ENCODE results near the gene ACSBG1. TPM values are rescaled to one million over a fixed set of nuclear protein-coding genes. Genes with fewer than 3 reads are reported as not detected.

ACSBG1 gene, protein sequence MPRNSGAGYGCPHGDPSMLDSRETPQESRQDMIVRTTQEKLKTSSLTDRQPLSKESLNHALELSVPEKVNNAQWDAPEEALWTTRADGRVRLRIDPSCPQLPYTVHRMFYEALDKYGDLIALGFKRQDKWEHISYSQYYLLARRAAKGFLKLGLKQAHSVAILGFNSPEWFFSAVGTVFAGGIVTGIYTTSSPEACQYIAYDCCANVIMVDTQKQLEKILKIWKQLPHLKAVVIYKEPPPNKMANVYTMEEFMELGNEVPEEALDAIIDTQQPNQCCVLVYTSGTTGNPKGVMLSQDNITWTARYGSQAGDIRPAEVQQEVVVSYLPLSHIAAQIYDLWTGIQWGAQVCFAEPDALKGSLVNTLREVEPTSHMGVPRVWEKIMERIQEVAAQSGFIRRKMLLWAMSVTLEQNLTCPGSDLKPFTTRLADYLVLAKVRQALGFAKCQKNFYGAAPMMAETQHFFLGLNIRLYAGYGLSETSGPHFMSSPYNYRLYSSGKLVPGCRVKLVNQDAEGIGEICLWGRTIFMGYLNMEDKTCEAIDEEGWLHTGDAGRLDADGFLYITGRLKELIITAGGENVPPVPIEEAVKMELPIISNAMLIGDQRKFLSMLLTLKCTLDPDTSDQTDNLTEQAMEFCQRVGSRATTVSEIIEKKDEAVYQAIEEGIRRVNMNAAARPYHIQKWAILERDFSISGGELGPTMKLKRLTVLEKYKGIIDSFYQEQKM
- 0.32 TPM for polyA plus RNA-seq (2012; ENCODE audit: missing spikeins)

DNA sequence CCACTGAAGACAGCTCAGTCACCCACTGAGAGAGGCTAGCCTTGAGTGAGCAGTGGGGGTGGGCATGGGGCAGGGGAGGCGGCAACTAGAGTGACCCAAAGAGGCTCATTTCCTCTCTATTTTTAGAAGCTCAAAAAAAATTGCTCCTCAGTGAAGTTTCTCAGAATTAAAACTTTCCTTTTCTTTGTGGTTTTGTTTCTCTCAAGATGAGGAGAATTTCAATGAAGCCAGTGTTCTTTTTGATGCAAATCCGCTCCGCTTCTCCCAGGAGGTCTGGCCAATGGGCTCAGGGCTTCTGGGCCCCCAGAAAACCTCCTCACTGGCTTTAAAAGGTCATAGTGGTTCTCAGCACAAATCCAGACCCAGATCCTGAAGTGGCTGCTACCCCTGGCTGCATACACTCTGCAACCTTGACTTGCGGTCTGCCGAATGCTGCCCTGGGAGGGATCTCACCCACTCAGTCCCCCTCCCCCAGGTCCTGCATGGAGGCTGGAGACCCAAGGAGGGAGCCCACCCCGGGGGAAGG is at the start of gene ACSBG1:
TSS of gene ACSBG1 (minus strand) at position 51 of the 526 bp plus-strand sequence. CDS start 64 bp downstream, outside the sequence.
- DNase-seq (ENCODE audit: insufficient read length), result no peak
- FAIRE-seq, result no peak
- TF ChIP-seq TAF1 (IDR thresholded peaks at IDR 0.05; ENCODE audit: borderline replicate concordance, low read depth, low read length), result no peak
- TF ChIP-seq POLR2AphosphoS5 (IDR thresholded peaks at IDR 0.05; ENCODE audit: low read depth, low read length), result no peak
- TF ChIP-seq POLR2A (IDR thresholded peaks at IDR 0.05; ENCODE audit: low read depth, low read length), result no peak

DNA sequence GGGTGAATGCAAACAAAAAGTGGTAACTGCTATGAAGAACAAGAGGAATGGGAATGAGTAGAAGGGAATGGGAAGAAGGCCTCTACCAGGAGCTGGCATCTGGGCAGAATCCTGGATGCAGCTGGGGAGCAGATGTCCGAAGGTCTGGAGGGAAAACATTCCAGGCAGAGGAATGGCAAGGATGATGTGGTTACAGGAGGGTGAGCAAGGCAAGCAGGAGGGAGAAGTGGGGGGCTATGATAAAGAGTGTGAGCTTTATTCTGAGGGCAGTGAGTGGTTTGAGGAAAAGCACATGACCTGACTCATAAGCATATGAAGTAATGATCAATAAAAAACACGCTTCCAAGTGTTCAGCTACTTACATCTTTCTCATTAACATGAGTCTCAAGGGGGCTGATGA is 48.0 kb upstream of the ACSBG1 start:
- no peak for DNase-seq (ENCODE audit: insufficient read length)
- no peak for FAIRE-seq
- TF ChIP-seq TAF1 (IDR thresholded peaks at IDR 0.05; ENCODE audit: borderline replicate concordance, low read depth, low read length) (no peak), POLR2AphosphoS5 (IDR thresholded peaks at IDR 0.05; ENCODE audit: low read depth, low read length) (no peak)

GRCh38 chr15:78280319-78281072 is 46.1 kb upstream of the ACSBG1 start:
- DNase-seq (ENCODE audit: insufficient read length) (no peak), FAIRE-seq (no peak)
- no peak for TF ChIP-seq POLR2A (IDR thresholded peaks at IDR 0.05; ENCODE audit: low read depth, low read length)
- no peak for TF ChIP-seq TAF1 (IDR thresholded peaks at IDR 0.05; ENCODE audit: borderline replicate concordance, low read depth, low read length)
- no peak for TF ChIP-seq POLR2AphosphoS5 (IDR thresholded peaks at IDR 0.05; ENCODE audit: low read depth, low read length)

GRCh38 chr15:78276064-78276943 is 41.9 kb upstream of the ACSBG1 start:
- no peak for TF ChIP-seq POLR2A (IDR thresholded peaks at IDR 0.05; ENCODE audit: low read depth, low read length)
- no peak for FAIRE-seq
- no peak for DNase-seq (ENCODE audit: insufficient read length)

DNA sequence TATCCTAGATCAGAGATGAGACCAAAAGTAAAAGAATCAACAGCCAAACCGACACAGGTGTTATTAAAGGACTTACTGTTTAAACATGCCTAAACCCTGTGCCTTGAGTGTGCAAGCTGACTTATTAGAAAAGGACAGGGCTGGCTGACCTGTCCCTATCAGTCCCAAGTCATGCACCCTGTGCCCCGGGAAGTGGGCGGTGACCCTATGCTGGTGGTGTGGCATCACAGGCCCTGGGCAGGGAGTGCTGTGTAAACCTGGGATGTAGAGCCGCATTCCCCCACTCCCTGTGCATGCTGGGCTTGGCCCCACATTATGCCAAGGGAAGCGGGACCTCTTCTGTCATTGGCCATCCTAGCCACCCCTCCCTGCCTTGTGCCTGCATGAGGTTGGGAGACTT is 40.6 kb upstream of the ACSBG1 start:
- DNase-seq (ENCODE audit: insufficient read length), result no peak
- no peak for FAIRE-seq
- TF ChIP-seq TAF1 (IDR thresholded peaks at IDR 0.05; ENCODE audit: borderline replicate concordance, low read depth, low read length), result no peak
- no peak for TF ChIP-seq POLR2AphosphoS5 (IDR thresholded peaks at IDR 0.05; ENCODE audit: low read depth, low read length)
- TF ChIP-seq POLR2A (IDR thresholded peaks at IDR 0.05; ENCODE audit: low read depth, low read length), result no peak

GRCh38 chr15:78272776-78273175 is 38.4 kb upstream of the ACSBG1 start:
- DNase-seq (ENCODE audit: insufficient read length) (no peak), FAIRE-seq (no peak)
- TF ChIP-seq TAF1 (IDR thresholded peaks at IDR 0.05; ENCODE audit: borderline replicate concordance, low read depth, low read length) (no peak), POLR2AphosphoS5 (IDR thresholded peaks at IDR 0.05; ENCODE audit: low read depth, low read length) (no peak), POLR2A (IDR thresholded peaks at IDR 0.05; ENCODE audit: low read depth, low read length) (no peak)

- no peak for FAIRE-seq
- TF ChIP-seq POLR2AphosphoS5 (IDR thresholded peaks at IDR 0.05; ENCODE audit: low read depth, low read length) (no peak), POLR2A (IDR thresholded peaks at IDR 0.05; ENCODE audit: low read depth, low read length) (no peak), TAF1 (IDR thresholded peaks at IDR 0.05; ENCODE audit: borderline replicate concordance, low read depth, low read length) (no peak)
- no peak for DNase-seq (ENCODE audit: insufficient read length)
Measured at GRCh38 chr15:78272316-78272715, 38.0 kb upstream of the ACSBG1 start.

DNA sequence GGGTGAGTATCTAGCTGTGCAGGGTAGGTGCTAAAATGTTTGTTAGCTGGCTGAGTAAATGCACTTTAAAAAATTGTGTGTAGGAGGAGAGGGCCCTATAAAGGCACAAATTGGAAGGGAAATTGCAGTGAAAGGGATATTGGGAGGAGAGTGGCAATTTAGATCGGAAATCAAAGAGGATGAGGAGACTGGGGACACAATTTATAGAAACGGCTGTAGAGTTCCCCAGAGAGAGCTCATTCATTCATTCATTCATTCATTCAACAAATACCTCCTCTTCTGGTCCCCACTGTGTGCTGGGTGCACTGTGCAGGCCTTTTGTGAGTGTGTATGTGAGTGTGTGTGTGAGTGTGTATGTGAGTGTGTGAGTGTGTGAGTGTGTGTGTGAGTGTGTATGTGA is 32.4 kb upstream of the ACSBG1 start:
- FAIRE-seq (no peak), DNase-seq (ENCODE audit: insufficient read length) (no peak)
- TF ChIP-seq TAF1 (IDR thresholded peaks at IDR 0.05; ENCODE audit: borderline replicate concordance, low read depth, low read length) (no peak), POLR2A (IDR thresholded peaks at IDR 0.05; ENCODE audit: low read depth, low read length) (no peak), POLR2AphosphoS5 (IDR thresholded peaks at IDR 0.05; ENCODE audit: low read depth, low read length) (no peak)

- FAIRE-seq (no peak), DNase-seq (ENCODE audit: insufficient read length) (no peak)
- TF ChIP-seq POLR2AphosphoS5 (IDR thresholded peaks at IDR 0.05; ENCODE audit: low read depth, low read length), result no peak
- TF ChIP-seq POLR2A (IDR thresholded peaks at IDR 0.05; ENCODE audit: low read depth, low read length), result no peak
- no peak for TF ChIP-seq TAF1 (IDR thresholded peaks at IDR 0.05; ENCODE audit: borderline replicate concordance, low read depth, low read length)
Measured at GRCh38 chr15:78266229-78266628, 31.9 kb upstream of the ACSBG1 start.

GRCh38 chr15:78265752-78266224 is 31.4 kb upstream of the ACSBG1 start:
- no peak for FAIRE-seq
- no peak for DNase-seq (ENCODE audit: insufficient read length)
- TF ChIP-seq POLR2AphosphoS5 (IDR thresholded peaks at IDR 0.05; ENCODE audit: low read depth, low read length) (no peak), POLR2A (IDR thresholded peaks at IDR 0.05; ENCODE audit: low read depth, low read length) (no peak)

Measured in GM12892 (cell line).